HG03025 (cell line): Measurements from ENCODE around the gene PRKAR2A.

Experiments
- ATAC-seq: cut with Tn5 transposase; IDR thresholded peaks from one replicate; pipeline ENCODE4 v1.9.1; 2021; ENCODE audit warnings: mild to moderate bottlenecking, moderate library complexity; ENCODE audit not compliant: unreplicated experiment, low FRiP score

The PRKAR2A gene

GRCh38 chr3:48696601-48697000 is 151.1 kb downstream of the PRKAR2A start:
- ATAC-seq: no peak
